Small intestine (tissue), 7 donors: ENCODE data around the gene GPA33. TPM values are rescaled to one million over a fixed set of nuclear protein-coding genes. Genes with fewer than 3 reads are reported as not detected.

ENCODE experiments used
- DNase-seq, 2 donors: peaks; one replicate each; pipeline versions ENCODE4 v3.0.0 to v3.0.0-alpha.2; 2013
- FAIRE-seq: peaks from 2 replicates; lab custom pipeline; 2012; peaks lifted over from hg19 to GRCh38; lab: Jason Lieb, UNC
- H3K27ac ChIP-seq, 3 donors: one replicate each; pipeline ENCODE4 v1.5.1; 2013; ENCODE audit warnings: low read length in 2 of 3, mild to moderate bottlenecking in 2 of 3, control low read depth in 1 of 3, inconsistent platforms in 1 of 3, low read depth in 1 of 3, moderate library complexity in 1 of 3
- H3K27me3 ChIP-seq, 3 donors: one replicate each; pipeline ENCODE4 v1.6.1; 2013; ENCODE audit warnings: low read length in 3 of 3, inconsistent platforms in 1 of 3; ENCODE audit not compliant: control insufficient read depth in 3 of 3, insufficient read depth in 3 of 3
- H3K36me3 ChIP-seq, 3 donors: one replicate each; pipeline ENCODE4 v1.6.1; 2013; ENCODE audit warnings: low read length in 3 of 3, inconsistent platforms in 1 of 3, low read depth in 1 of 3, mild to moderate bottlenecking in 1 of 3, moderate library complexity in 1 of 3; ENCODE audit not compliant: control insufficient read depth in 3 of 3, insufficient read depth in 2 of 3
- H3K4me1 ChIP-seq, 3 donors: one replicate each; pipeline ENCODE4 v1.6.1; 2013; ENCODE audit warnings: low read length in 2 of 3, inconsistent platforms in 1 of 3, low read depth in 1 of 3, mild to moderate bottlenecking in 1 of 3, moderate library complexity in 1 of 3; ENCODE audit not compliant: control insufficient read depth in 3 of 3, insufficient read depth in 2 of 3
- H3K4me3 ChIP-seq, 3 donors: one replicate each; pipeline ENCODE4 v1.5.1; 2013; ENCODE audit warnings: low read length in 3 of 3, control low read depth in 1 of 3, inconsistent platforms in 1 of 3, low read depth in 1 of 3, mild to moderate bottlenecking in 1 of 3, moderate library complexity in 1 of 3
- H3K9me3 ChIP-seq, 2 donors: one replicate each; pipeline ENCODE4 v1.6.1; 2013; ENCODE audit warnings: low read depth in 1 of 2, low read length in 1 of 2; ENCODE audit not compliant: control insufficient read depth in 2 of 2, insufficient read depth in 1 of 2
- WGBS, 3 donors: extraction: QIAGEN DNeasy Blood & Tissue Kit; methylation state at CpG; one replicate each; pipeline ENCODE4 v1.1.7; 2013; 5-methylcytosine and 5-hydroxymethylcytosine counted together
- polyA plus RNA-seq, 4 donors: library from polyadenylated mRNA; stranded (reverse) in 3 of 4; unstranded in 1 of 4; fragments of 200-250 nt in 3 of 4; fragments of 120-200 nt in 1 of 4; gene quantifications; one replicate each; pipeline versions ENCODE4 v1.2.1 to v1.2.3, GENCODE V29; 2013
- donor health status: healthy with polysubstance abuse.
- donor health status: control.
- donor health status: control.
- donor health status: Bipolar disorder and iron deficiency.
- donor health status: healthy.

Gene GPA33
- polyA plus RNA-seq, 4 donors = 30.9 to 114 (median 92.9) TPM

GRCh38 chr1:167065471-167065870 lies 24.7 kb downstream of the GPA33 start:
- Histone ChIP-seq H3K36me3 (peaks cover 0 to 35% (median 9%) of the 10 kb centered on the region in 3 donors), H3K27ac (peak overlapping the region in 1 of 3 donors; percentile 70), H3K27me3 (no peaks in the 10 kb centered on the region), H3K4me3 (no peak overlapping the region), H3K9me3 (no peaks in the 10 kb centered on the region), H3K4me1 (peaks cover 0 to 4% (median 0%) of the 10 kb centered on the region in 3 donors)
- peak; percentile 51 to 76 for DNase-seq
- FAIRE-seq = no peak
- 14 to 70% (median 28%) methylated on average over 8 of the region's 8 CpGs for WGBS, 3 donors

- peaks cover 0 to 4% (median 0%) of the 10 kb centered on the region in 3 donors for H3K4me1 ChIP-seq
- H3K4me3 ChIP-seq = no peak overlapping the region
- DNase-seq (no peak), FAIRE-seq (no peak)
- H3K27ac ChIP-seq = no peak overlapping the region
- no peaks in the 10 kb centered on the region for H3K27me3 ChIP-seq
- H3K9me3 ChIP-seq = no peaks in the 10 kb centered on the region
- H3K36me3 ChIP-seq = peaks cover 0 to 38% (median 9%) of the 10 kb centered on the region in 3 donors
- 84 to 89% (median 85%) methylated on average over 9 of the region's 9 CpGs for WGBS, 3 donors
Measured at GRCh38 chr1:167064621-167065020, 25.6 kb downstream of the GPA33 start.

- WGBS, 3 donors = 84 to 90% (median 89%) methylated on average over 3 of the region's 3 CpGs
- FAIRE-seq = no peak
- H3K27me3 ChIP-seq = no peaks in the 10 kb centered on the region
- peaks cover 0 to 4% (median 0%) of the 10 kb centered on the region in 3 donors for H3K4me1 ChIP-seq
- no peak overlapping the region for H3K27ac ChIP-seq
- DNase-seq = no peak
- H3K9me3 ChIP-seq = no peaks in the 10 kb centered on the region
- H3K36me3 ChIP-seq = peaks cover 0 to 41% (median 9%) of the 10 kb centered on the region in 3 donors
- H3K4me3 ChIP-seq = no peak overlapping the region
Measured at GRCh38 chr1:167061073-167061464, 29.1 kb downstream of the GPA33 start.

- FAIRE-seq = no peak
- peaks cover 0 to 4% (median 0%) of the 10 kb centered on the region in 3 donors for H3K4me1 ChIP-seq
- WGBS, 3 donors = 77 to 82% (median 81%) methylated on average over 10 of the region's 10 CpGs
Measured at GRCh38 chr1:167060141-167061072, 29.8 kb downstream of the GPA33 start.

GRCh38 chr1:167059809-167060107 lies 30.4 kb downstream of the GPA33 start:
- Histone ChIP-seq H3K27ac (no peak overlapping the region), H3K9me3 (no peaks in the 10 kb centered on the region), H3K27me3 (no peaks in the 10 kb centered on the region), H3K36me3 (peaks cover 0 to 42% (median 9%) of the 10 kb centered on the region in 3 donors), H3K4me3 (no peak overlapping the region), H3K4me1 (peaks cover 0 to 4% (median 0%) of the 10 kb centered on the region in 3 donors)
- 56 to 65% (median 63%) methylated on average over 1 of the region's 1 CpG for WGBS, 3 donors
- DNase-seq (no peak), FAIRE-seq (no peak)

More at GRCh38 chr1:167060141-167061072, 29.8 kb downstream of the GPA33 start:
- no peaks in the 10 kb centered on the region for H3K9me3 ChIP-seq
- H3K27ac ChIP-seq = no peak overlapping the region
- peaks cover 0 to 40% (median 9%) of the 10 kb centered on the region in 3 donors for H3K36me3 ChIP-seq
- no peaks in the 10 kb centered on the region for H3K27me3 ChIP-seq
- no peak overlapping the region for H3K4me3 ChIP-seq
- no peak for DNase-seq

GRCh38 chr1:167059045-167059808 lies 30.9 kb downstream of the GPA33 start:
- FAIRE-seq = no peak

GRCh38 chr1:167057241-167057688 lies 32.9 kb downstream of the GPA33 start:
- DNase-seq (peak; percentile 20 to 29), FAIRE-seq (no peak)
- Histone ChIP-seq H3K4me1 (peaks cover 0 to 4% (median 0%) of the 10 kb centered on the region in 3 donors), H3K27ac (no peak overlapping the region), H3K36me3 (peaks cover 0 to 51% (median 10%) of the 10 kb centered on the region in 3 donors), H3K9me3 (no peaks in the 10 kb centered on the region), H3K4me3 (no peak overlapping the region), H3K27me3 (no peaks in the 10 kb centered on the region)
- 55 to 69% (median 68%) methylated on average over 6 of the region's 6 CpGs for WGBS, 3 donors

More at GRCh38 chr1:167059045-167059808, 30.9 kb downstream of the GPA33 start:
- 18 to 26% (median 26%) methylated on average over 17 of the region's 17 CpGs for WGBS, 3 donors
- Histone ChIP-seq H3K27me3 (no peaks in the 10 kb centered on the region), H3K4me1 (peaks cover 0 to 4% (median 0%) of the 10 kb centered on the region in 3 donors), H3K36me3 (peaks cover 0 to 48% (median 8%) of the 10 kb centered on the region in 3 donors), H3K9me3 (no peaks in the 10 kb centered on the region), H3K27ac (no peak overlapping the region), H3K4me3 (no peak overlapping the region)
- peak; percentile 56 to 77 for DNase-seq
